Left hindlimb (tissue), 1 donor: Measurements from ENCODE around the gene MGA.

Source experiments
- DNase-seq: peaks from one replicate; pipeline ENCODE4 v3.0.0-alpha.2; 2018

MGA gene

GRCh38 chr15:41660235-41661077 is at the start of gene MGA:
TSS of gene MGA (plus strand) at chr15:41660405.
- peak; percentile 95 for DNase-seq

- DNase-seq = no peak
Measured at GRCh38 chr15:41620536-41621199, 39.5 kb upstream of the MGA start.

- peak; percentile 96 for DNase-seq
Measured at GRCh38 chr15:41621200-41622193, 38.7 kb upstream of the MGA start.

GRCh38 chr15:41622901-41623300 is 37.3 kb upstream of the MGA start:
- no peak for DNase-seq

DNA sequence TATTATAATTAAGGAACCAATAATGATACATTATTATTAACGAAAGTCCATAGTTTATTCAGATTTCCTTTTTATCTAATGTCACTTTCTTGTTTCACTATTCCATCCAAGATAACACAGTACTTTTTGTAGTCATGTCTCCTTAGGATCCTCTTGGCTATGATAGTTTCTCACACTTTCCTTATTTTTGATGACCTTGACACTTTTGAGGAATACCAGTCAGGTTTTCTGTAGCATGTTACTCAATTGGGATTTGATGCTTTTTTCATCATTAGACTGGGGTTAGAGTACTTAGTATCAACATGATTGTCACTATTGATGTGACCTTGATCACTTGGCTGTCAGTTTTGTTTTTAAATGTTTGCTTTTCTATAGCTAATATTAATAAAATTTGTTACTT is 33.0 kb upstream of the MGA start:
- DNase-seq = no peak

DNA sequence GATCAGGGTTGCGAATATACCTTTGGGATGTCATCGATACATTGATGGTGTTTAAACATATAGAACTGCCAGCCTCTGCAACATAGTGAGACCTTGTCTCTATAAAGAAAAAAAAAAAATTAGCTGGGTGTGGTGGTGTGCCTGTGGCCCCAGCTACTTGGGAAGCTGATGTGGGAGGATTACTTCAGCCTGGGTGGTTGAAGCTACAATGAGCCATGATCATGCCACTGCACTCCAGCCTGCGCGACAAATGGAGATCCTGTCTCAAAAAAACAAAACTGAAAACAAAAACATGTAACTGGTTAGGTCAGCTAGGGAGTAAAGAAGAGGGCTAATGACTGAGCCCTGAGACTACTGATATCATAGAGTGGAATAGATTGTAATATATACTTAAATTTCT is 30.7 kb upstream of the MGA start:
- DNase-seq = no peak

GRCh38 chr15:41629883-41630282 is 30.3 kb upstream of the MGA start:
- DNase-seq = no peak

DNA sequence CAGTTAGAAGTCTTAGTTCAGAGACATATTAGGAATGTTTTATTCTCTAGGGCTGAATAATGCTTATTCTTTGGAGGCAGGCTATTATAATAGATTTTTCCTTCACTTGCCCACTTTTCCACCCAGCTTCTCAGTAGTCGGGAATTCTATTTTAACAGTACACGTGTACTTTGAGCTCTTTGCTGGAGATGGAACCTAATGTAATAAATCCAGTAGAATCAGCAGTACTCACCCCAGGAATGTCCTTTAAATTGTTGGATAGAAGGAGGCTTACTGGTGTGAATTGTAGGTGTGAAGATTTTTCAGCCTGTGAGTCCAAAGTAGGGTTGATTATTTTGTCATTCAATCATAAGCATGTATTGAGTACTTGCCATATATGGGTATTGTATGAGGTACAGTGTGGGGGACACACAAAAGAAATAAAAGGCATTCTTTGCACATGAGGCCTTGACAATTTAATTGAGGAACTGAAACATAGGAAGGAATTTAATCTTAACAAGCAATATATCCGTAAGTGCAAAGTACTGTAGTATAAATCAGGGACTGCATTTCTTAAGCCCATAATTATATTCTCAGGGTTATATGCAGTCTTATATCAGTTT is 29.5 kb upstream of the MGA start:
- no peak for DNase-seq

DNA sequence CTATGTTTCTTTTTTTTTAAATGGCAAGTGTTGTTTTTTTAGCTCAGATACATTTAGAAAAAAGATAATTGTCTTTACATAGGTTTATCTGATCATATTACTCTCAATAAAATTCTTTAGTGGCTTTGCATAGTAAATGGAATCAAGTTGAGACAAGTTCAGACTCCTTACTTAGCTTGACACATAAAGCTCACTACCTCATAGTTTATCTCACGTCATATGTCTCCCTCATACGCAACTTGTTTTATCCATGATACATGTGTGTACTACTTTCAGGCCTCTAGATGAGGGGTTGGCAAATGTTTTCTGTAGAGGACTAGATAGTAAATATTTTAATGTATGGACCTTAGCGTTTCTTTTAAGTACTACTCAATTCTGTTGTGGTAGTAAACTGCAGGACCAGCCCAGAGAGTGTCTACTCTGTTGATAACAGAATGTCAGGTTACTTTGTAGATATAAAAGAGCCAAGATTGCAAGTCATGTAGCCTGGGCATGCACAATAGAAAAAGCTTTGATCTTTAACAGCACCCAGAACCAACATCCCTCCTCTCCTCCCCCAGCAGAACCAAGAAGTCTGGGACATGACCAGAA is 28.2 kb upstream of the MGA start:
- DNase-seq = no peak

DNA sequence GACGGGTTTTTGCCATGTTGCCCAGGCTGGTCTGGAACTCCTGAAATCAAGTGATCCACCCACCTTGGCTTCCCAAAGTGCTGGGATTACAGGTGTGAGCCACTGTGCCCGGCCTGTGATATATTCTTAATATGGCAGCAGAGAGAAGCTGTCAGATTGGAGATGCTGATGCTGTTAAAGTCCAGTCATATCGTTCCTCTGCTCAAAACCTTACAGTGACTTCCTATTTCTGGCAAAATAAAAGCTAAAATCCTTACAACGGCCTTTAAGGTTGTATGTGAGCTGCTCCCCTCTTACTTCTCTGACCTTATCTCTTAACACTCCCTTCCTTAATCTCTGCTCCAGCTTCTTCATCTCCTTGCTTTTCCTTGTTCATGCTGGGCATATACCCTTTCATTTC is 26.6 kb upstream of the MGA start:
- DNase-seq = no peak

DNA sequence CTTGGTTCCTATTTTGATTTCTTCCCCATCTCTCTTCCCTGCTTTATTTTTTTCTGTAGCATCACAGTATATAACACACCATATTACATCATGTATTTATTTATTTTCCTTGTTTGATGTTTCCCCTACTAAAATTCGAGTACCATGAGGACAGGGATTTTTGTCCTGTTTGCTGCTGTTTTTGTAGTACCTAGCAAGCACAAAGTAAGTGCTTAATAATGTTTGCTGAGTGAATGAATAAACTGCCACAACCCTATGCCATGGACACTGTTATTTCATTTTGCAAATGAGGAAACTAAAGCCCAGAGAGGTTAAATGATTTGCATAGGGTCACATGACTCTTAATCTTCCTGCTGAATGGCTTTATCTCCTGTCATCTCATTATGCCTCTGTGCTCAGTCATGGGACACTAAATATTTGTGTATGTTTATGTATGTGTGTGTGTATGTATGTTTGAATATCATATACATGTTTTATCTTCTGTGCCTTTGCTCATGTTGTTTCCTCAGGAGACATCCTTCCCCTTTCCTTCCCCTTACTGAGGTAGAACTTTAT is 26.1 kb upstream of the MGA start:
- DNase-seq = no peak

DNA sequence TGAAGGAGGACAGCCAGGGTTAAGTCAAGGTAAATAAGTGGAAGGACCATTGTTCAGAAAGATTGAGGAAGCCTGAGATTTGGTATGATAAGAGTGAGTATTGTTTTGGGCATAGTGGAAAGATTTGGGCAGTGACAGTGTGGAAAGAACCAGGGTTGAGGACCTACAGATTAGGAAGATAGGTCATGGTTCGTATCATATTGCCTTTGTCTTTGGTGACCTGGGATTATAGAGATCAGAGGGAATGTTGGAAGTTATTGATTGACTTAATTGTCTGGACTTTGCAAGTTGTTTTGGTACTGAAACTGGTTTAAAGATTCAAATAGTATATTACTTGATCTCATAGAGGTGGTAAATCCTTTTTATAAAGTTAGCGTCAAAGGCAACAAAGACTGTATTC is 23.1 kb upstream of the MGA start:
- DNase-seq = no peak

DNA sequence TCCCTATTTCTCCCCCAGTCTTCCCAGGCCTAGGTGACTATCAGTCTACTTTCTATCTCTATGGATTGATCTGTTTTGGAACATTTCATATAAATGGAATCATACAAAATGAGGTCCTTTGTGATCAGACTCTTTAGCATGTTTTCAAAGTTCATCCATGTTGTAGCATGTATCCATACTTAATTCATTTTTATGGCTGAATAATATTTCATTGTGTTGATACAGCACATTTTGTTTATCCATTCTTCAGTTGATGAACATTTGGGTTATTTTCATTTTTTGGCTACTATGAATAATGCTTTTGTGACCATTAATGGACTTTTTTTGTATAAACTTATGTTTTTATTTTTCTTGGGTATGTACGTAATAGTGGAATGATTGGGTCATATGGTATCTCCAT is 19.2 kb upstream of the MGA start:
- no peak for DNase-seq

- no peak for DNase-seq
Measured at GRCh38 chr15:41647262-41647661, 12.9 kb upstream of the MGA start.

DNA sequence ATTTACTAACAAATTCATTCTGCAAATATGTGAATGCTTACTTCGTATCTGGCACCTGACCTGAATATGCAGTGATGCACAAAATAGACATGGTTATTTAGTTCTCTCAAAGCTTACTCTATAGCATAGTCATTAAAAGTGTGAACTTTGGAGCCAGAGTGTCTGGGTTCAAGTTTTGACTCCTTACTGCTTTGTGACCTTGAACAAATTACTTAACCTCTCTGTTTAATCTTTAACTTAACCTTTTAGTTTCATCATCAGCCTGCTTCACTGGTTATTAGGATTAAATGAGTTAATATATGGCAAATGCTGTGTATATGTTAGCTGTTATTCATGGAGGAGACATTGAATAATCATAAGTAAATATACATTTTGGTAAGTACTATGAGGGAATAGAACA is 12.1 kb upstream of the MGA start:
- DNase-seq = no peak

DNA sequence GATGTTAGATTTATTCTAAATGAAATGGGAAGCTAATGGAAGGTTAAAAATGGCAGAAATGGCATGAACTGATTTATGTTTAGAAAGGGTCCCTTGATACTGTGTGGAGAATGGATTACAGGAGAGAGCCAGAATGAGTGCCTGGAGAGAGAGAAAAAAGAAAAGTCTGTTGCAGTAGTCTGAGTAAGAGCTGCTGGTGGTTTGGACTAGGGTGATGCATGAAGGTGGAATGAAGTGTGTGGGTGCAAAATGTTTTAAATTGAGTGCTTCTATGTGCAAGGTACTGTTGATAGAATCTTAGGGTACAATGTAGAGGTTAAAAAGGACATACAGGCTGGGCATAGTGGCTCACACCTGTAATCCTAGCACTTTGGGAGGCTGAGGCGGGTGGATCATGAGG is 11.4 kb upstream of the MGA start:
- DNase-seq = no peak

- DNase-seq = no peak
Measured at GRCh38 chr15:41650806-41651205, 9.4 kb upstream of the MGA start.

GRCh38 chr15:41651373-41651772 is 8.8 kb upstream of the MGA start:
- no peak for DNase-seq

DNA sequence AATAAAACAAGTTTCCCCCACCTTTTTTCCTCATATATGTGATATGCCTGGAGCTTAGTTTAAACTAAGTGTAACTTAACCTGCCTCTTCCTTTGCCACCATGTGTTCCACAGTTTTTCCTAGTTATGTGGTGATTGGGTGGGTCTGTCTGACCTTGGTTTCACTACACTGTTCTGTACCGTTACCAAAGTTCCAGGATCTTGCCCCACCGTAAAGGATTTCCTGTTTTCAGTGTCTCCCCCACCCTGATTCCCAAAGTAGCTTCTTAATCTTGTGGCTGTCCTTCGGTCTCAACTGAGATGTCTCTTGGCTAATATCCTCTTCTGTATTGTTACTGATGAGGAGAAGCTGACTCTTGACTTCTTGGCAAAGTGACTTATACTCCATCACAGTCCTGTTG is 6.4 kb upstream of the MGA start:
- DNase-seq = no peak

- DNase-seq = no peak
Measured at GRCh38 chr15:41655716-41656115, 4.5 kb upstream of the MGA start.

DNA sequence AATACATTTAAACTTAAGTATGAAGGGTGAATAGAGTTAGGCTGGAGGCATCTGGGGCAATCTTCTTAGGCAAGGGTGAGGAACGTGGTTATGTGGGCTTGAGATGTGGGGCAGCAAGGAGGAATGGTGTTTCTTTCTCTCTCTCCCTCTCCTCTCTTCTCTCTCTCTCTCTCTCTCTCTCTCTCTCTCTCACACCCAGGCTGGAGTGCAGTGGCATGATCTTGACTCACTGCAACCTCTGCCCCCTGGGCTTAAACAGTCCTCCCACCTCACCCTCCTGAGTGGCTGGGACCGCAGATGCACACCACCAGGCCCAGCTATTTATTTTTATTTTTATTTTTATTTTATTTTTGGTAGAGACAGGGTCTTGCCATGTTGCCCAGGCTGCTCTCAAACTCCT is 4.0 kb upstream of the MGA start:
- DNase-seq = no peak

GRCh38 chr15:41658689-41659088 is 1.5 kb upstream of the MGA start:
- DNase-seq = no peak
